K562 (cell line): ENCODE data around the gene AGRN. TPM values are rescaled to one million over a fixed set of nuclear protein-coding genes. Genes with fewer than 3 reads are reported as not detected.

Experiments
- CTCF ChIP-seq, 3 experiments: IDR thresholded peaks in 2 of 3; conservative IDR thresholded peaks in 1 of 3; 2 replicates each; pipeline ENCODE4 v1.5.1; 2011 to 2012; ENCODE audit warnings: low read length in 3 of 3, mild to moderate bottlenecking in 3 of 3, control low read depth in 2 of 3, improper control_type of control experiment in 1 of 3, inconsistent platforms in 1 of 3, low read depth in 1 of 3, mixed read lengths in 1 of 3, moderate library complexity in 1 of 3; ENCODE audit not compliant: insufficient read depth in 2 of 3
- CTCFL ChIP-seq: IDR thresholded peaks from 2 replicates; pipeline ENCODE4 v1.6.1; 2011; ENCODE audit warnings: borderline replicate concordance, low read depth, mild to moderate bottlenecking, moderate library complexity, low read length; ENCODE audit not compliant: insufficient read depth, poor library complexity, severe bottlenecking
- E4F1 ChIP-seq: fragments of 250-450 bp; sonication (Bioruptor Pico); IDR thresholded peaks from 2 replicates; pipeline ENCODE4 v1.5.0; 2021; ENCODE audit warnings: mild to moderate bottlenecking, borderline replicate concordance
- HOXB6 ChIP-seq: fragments of 250-450 bp; sonication (Bioruptor Pico); IDR thresholded peaks from 2 replicates; pipeline ENCODE4 v1.5.1; 2022; ENCODE audit warnings: mild to moderate bottlenecking, borderline replicate concordance
- MTF1 ChIP-seq: fragments of 250-450 bp; sonication (Bioruptor Pico); IDR thresholded peaks from 2 replicates; pipeline ENCODE4 v1.9.0; 2021; ENCODE audit warnings: moderate library complexity, mild to moderate bottlenecking, inconsistent platforms, borderline replicate concordance
- PHF8 ChIP-seq: fragments of 200-600 bp; sonication (generic); IDR thresholded peaks from 2 replicates; pipeline ENCODE4 v1.6.1; 2012; ENCODE audit warnings: mixed run types, mild to moderate bottlenecking, inconsistent platforms, low read length, moderate library complexity, borderline replicate concordance
- RB1 ChIP-seq: fragments of 450-650 bp; IDR thresholded peaks from 2 replicates; pipeline ENCODE4 v1.6.1; 2017; ENCODE audit warnings: low read depth, mild to moderate bottlenecking
- RBM14 ChIP-seq: fragments of 200-400 bp; formaldehyde crosslinking; IDR thresholded peaks from 2 replicates; pipeline ENCODE4 v1.6.1; 2018; ENCODE audit warnings: low read depth, mild to moderate bottlenecking, low read length, moderate library complexity, borderline replicate concordance; ENCODE audit not compliant: insufficient read depth
- polyA plus RNA-seq, 8 experiments: library from polyadenylated mRNA; depleted of rRNA in 4 of 8; stranded (reverse) in 5 of 8; unstranded in 3 of 8; fragments of >200 nt; fragmentation: Nextera tagmentation in 2 of 8; fragmentation: Illumina TruSeq in 1 of 8; extraction: Ambion mirVana in 2 of 8; extraction: Trizol in 1 of 8; gene quantifications; 2 replicates each; pipeline versions ENCODE4 v1.2.1 to v1.2.3, GENCODE V29; 2011 to 2014; ENCODE audit warnings: inconsistent platforms in 1 of 8, missing spikeins in 1 of 8
- total RNA-seq, 7 experiments: library from RNA; depleted of rRNA in 6 of 7; stranded (reverse); fragments of >200 nt in 6 of 7; fragmentation: Illumina TruSeq in 2 of 7; extraction: Trizol in 2 of 7; gene quantifications; 2 replicates each; pipeline versions ENCODE4 v1.2.1 to v1.2.3, GENCODE V29; 2011 to 2021; ENCODE audit warnings: low replicate concordance in 1 of 7
- TF ChIP-seq, protein P1 (sequence below), 2 experiments: fragments of 150-350 bp in 1 of 2; IDR thresholded peaks; 2 replicates each; pipeline ENCODE4 v1.6.1; 2012 to 2016; ENCODE audit warnings: low read depth in 2 of 2, low read length in 2 of 2, mild to moderate bottlenecking in 1 of 2, moderate library complexity in 1 of 2

The AGRN gene
- total and polyA plus RNA-seq, 9 of the 15 experiments (the other 6 are each of a cell fraction or from before 2014, with no cell fraction given): 0.04 to 111 (median 18.1) TPM

GRCh38 chr1:983798-984475 lies 36.0 kb upstream of the AGRN start (continued):
- TF ChIP-seq RB1: peak; percentile 37; the same call in 1 of the 2 replicates
- TF ChIP-seq CTCFL: peak; percentile 41
- peak; percentile 54 to 90 (median 77); a peak in 4 of 6 replicates for TF ChIP-seq CTCF (IDR thresholded peaks at IDR 0.05 in 2 of 3, conservative IDR thresholded peaks at IDR 0.05 in 1 of 3; ENCODE audit: insufficient read depth in 2 of 3, low read depth in 1 of 3, low read length in 3 of 3)
- no peak for TF ChIP-seq E4F1
- TF ChIP-seq, protein P1, sequence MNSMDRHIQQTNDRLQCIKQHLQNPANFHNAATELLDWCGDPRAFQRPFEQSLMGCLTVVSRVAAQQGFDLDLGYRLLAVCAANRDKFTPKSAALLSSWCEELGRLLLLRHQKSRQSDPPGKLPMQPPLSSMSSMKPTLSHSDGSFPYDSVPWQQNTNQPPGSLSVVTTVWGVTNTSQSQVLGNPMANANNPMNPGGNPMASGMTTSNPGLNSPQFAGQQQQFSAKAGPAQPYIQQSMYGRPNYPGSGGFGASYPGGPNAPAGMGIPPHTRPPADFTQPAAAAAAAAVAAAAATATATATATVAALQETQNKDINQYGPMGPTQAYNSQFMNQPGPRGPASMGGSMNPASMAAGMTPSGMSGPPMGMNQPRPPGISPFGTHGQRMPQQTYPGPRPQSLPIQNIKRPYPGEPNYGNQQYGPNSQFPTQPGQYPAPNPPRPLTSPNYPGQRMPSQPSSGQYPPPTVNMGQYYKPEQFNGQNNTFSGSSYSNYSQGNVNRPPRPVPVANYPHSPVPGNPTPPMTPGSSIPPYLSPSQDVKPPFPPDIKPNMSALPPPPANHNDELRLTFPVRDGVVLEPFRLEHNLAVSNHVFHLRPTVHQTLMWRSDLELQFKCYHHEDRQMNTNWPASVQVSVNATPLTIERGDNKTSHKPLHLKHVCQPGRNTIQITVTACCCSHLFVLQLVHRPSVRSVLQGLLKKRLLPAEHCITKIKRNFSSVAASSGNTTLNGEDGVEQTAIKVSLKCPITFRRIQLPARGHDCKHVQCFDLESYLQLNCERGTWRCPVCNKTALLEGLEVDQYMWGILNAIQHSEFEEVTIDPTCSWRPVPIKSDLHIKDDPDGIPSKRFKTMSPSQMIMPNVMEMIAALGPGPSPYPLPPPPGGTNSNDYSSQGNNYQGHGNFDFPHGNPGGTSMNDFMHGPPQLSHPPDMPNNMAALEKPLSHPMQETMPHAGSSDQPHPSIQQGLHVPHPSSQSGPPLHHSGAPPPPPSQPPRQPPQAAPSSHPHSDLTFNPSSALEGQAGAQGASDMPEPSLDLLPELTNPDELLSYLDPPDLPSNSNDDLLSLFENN (IDR thresholded peaks at IDR 0.05; ENCODE audit: low read depth in 2 of 2, low read length in 2 of 2): 0 out of 4 replicates have a peak, but pooled peaks of 1 of the 2 experiments have one; percentile 27
- TF ChIP-seq RBM14: no peak
- no peak for TF ChIP-seq PHF8
- no peak for TF ChIP-seq HOXB6 (CRISPR knock-in tag)
- TF ChIP-seq MTF1 (CRISPR knock-in tag): no peak
